ENCODE measurements around the gene UBE2R2.

DNA sequence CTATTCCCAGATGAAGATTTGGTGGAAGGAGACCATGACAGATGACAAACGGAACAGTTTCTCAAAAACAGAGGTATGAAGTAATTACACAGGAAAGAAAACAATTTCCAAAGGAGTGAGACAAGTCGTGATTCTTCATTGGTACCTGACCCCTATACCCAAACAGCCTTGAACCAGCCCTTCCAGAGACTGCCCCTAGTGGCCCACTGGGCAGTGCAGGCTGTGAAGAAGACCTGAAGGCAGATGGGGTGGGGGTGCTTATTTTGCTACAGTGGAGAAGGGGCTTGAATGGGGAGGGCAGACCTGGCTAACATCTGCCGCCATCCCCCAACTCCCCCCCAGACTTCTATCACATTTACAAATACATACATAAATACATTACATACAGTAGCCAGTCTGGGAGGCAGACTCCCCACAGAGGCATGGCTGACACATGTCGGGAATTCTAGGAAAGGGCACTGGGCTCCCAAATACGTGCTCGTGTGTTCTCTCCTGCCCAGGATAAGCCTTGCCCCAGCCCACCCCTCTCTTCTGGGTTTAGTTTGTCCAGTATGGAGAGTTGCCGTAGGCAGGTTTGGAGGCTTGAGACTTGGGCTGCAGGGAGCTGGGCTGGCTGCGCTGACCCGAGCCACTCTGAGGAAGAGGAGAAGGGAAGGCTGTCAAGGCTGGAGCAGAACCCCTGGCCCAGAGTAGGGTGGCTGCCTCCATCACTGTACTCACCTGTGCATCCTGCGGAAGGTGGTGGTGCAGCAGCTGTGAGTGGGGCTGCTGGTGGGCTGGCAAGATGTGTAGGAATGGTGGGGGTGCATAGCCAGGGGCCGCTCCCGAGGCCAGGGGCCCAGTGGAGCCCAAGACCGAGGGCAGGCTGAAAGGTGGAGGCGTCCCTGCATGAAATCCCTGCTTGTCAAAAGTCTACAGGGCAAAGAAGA lies 105.3 kb downstream of the UBE2R2 start:
- TF ChIP-seq, protein P1, sequence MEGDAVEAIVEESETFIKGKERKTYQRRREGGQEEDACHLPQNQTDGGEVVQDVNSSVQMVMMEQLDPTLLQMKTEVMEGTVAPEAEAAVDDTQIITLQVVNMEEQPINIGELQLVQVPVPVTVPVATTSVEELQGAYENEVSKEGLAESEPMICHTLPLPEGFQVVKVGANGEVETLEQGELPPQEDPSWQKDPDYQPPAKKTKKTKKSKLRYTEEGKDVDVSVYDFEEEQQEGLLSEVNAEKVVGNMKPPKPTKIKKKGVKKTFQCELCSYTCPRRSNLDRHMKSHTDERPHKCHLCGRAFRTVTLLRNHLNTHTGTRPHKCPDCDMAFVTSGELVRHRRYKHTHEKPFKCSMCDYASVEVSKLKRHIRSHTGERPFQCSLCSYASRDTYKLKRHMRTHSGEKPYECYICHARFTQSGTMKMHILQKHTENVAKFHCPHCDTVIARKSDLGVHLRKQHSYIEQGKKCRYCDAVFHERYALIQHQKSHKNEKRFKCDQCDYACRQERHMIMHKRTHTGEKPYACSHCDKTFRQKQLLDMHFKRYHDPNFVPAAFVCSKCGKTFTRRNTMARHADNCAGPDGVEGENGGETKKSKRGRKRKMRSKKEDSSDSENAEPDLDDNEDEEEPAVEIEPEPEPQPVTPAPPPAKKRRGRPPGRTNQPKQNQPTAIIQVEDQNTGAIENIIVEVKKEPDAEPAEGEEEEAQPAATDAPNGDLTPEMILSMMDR (conservative IDR thresholded peaks at IDR 0.05; ENCODE audit: low read length): peak; percentile 86
- TF ChIP-seq EZH2phosphoT487 (IDR thresholded peaks at IDR 0.05; ENCODE audit: borderline replicate concordance, low read depth, low read length): no peak

All from OCI-LY7 (cell line).